ENCODE measurements around the gene ATXN7L3.

Gene ATXN7L3

DNA sequence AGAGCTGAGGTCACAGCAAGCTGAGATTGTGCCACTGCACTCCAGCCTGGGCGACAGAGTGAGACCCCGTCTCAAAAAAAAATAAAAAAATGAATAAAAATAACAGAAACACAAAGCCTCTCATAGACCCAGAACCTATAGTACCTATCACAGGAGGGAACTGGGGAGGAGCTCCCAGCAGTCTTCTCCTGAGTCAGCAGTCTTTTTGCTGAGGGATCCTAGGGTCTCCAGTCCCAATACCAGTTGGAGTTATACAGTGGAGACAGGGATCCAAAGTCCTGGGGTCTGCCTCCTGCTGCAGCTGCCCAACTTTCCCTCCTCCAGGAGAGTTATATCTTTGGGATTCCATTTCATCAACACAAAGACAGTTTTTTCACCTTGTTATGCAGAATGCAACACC is 16.7 kb downstream of the ATXN7L3 start:
- TF ChIP-seq, protein P1, sequence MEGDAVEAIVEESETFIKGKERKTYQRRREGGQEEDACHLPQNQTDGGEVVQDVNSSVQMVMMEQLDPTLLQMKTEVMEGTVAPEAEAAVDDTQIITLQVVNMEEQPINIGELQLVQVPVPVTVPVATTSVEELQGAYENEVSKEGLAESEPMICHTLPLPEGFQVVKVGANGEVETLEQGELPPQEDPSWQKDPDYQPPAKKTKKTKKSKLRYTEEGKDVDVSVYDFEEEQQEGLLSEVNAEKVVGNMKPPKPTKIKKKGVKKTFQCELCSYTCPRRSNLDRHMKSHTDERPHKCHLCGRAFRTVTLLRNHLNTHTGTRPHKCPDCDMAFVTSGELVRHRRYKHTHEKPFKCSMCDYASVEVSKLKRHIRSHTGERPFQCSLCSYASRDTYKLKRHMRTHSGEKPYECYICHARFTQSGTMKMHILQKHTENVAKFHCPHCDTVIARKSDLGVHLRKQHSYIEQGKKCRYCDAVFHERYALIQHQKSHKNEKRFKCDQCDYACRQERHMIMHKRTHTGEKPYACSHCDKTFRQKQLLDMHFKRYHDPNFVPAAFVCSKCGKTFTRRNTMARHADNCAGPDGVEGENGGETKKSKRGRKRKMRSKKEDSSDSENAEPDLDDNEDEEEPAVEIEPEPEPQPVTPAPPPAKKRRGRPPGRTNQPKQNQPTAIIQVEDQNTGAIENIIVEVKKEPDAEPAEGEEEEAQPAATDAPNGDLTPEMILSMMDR (conservative IDR thresholded peaks at IDR 0.05; ENCODE audit: low read length) = no peak
- DNase-seq (ENCODE audit: low read depth) = no peak
- no peak overlapping the region for H3K4me3 ChIP-seq (ENCODE audit: low read length)

DNA sequence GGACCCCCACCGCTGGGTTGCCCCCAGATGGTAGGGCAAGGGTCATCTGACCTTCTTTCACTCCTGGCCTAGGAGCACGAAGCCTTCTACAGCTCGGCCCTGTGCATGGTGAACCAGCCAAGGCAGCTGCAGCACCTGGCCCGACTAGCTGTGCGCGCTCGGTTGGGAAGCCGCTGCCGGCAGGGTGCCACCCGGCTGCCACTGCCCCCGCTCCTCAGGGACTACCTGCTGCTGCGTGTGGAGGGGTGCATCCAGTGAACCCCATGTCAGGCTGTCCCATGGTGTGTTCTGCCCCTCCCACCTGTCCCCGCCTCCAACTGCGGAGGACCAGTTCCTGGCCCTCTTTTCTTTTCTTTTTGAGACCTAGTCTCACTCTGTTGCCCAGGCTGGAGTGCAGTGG is 21.6 kb downstream of the ATXN7L3 start:
- H3K4me3 ChIP-seq (ENCODE audit: low read length) = no peak overlapping the region
- DNase-seq (ENCODE audit: low read depth) = no peak
- TF ChIP-seq, protein P1 (conservative IDR thresholded peaks at IDR 0.05; ENCODE audit: low read length) = no peak

DNA sequence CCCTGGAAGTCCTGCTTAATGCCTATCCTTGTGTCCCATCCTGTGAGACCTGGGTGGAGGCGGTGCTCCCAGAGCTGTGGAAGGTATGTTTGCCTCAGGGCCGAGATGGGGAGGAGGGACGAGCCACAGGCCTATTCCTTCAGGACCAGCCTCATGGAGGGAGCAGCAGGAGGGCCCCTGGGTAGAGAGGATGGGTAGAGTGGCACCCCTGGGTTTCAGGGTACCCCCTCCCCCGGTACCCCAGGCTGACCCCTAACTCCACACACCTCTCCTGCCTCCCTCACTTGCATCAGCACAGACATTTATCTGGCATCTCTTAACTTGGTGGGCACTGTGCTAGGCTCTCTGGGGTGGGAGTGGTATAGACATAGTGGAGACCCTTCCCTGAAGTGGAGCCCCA is 22.0 kb downstream of the ATXN7L3 start:
- no peak overlapping the region for H3K4me3 ChIP-seq (ENCODE audit: low read length)
- TF ChIP-seq, protein P1 (conservative IDR thresholded peaks at IDR 0.05; ENCODE audit: low read length) = no peak
- DNase-seq (ENCODE audit: low read depth) = no peak

DNA sequence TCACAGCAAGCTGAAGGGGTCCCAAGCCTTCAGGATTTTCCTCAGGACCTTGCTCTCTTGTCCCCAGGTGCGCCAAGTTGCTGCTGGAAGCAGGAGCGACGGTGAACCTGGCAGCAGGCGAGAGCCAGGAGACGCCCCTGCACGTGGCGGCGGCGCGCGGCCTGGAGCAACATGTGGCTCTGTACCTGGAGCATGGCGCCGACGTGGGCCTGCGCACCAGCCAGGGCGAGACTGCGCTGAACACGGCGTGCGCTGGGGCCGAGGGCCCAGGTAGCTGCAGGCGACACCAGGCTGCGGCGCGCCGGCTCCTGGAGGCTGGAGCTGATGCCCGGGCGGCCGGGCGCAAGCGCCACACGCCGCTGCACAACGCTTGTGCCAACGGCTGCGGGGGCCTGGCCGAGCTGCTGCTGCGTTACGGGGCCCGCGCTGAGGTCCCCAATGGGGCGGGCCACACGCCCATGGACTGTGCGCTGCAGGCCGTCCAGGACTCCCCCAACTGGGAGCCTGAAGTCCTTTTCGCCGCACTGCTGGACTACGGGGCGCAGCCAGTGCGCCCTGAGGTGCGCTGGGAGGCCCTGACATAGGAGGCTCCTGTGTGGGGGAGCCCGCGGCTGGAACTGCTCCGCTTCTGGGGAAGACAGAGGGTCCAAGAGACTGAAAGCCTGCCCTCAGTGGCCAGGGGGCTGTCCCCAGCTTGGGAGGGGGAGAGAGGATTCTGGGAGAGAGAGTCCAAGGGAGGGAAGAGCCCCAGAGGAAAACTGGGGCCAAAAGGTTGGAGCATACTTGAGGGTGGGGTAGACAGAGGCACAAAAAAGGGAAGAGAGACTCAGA is 22.8 kb downstream of the ATXN7L3 start:
- H3K4me3 ChIP-seq (ENCODE audit: low read length) = no peak overlapping the region
- DNase-seq (ENCODE audit: low read depth) = no peak
- TF ChIP-seq, protein P1 (conservative IDR thresholded peaks at IDR 0.05; ENCODE audit: low read length) = no peak

DNA sequence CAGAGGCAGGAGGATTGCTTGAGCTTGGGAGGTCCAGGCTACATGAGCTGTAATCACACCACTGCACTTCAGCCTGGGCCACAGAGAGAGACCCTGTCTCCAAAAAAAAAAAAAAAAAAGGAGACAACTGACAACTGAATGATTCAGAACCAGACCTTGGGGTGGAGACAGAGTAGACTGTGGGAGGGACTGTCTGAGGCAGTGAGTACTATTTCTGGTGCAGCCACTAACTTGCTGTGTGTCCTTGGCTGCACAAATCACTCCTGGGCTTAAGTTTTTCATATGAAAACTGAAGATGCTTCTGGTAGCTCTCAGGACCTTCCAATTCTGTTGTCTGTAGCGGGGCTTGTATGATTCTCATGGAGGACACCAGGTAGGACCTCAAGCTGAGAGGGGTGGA is 23.4 kb downstream of the ATXN7L3 start:
- TF ChIP-seq, protein P1 (conservative IDR thresholded peaks at IDR 0.05; ENCODE audit: low read length) = no peak
- no peak overlapping the region for H3K4me3 ChIP-seq (ENCODE audit: low read length)

DNA sequence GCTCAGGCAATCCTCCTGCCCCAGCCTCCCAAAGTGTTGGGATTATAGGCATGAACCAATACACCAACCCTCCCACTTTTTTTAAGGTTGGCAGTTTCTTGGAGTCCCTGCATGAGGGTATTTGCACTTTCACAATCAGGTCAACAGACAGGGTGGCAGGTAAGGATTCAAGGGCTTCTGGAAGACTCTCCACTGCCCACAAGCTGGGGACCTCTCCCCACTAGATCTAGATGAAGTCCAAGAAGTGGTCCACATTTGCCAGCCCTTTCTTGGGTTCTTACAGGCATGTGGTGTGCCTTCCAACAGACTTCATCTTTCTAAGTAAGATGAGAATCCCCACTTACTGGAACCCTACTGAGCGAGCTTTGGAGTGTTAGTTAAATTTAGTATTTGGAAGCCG is 25.3 kb downstream of the ATXN7L3 start:
- TF ChIP-seq, protein P1 (conservative IDR thresholded peaks at IDR 0.05; ENCODE audit: low read length) = no peak
- no peak overlapping the region for H3K4me3 ChIP-seq (ENCODE audit: low read length)
- DNase-seq (ENCODE audit: low read depth) = no peak

More for the DNA sequence above, 23.4 kb downstream of the ATXN7L3 start:
- no peak for DNase-seq (ENCODE audit: low read depth)

DNA sequence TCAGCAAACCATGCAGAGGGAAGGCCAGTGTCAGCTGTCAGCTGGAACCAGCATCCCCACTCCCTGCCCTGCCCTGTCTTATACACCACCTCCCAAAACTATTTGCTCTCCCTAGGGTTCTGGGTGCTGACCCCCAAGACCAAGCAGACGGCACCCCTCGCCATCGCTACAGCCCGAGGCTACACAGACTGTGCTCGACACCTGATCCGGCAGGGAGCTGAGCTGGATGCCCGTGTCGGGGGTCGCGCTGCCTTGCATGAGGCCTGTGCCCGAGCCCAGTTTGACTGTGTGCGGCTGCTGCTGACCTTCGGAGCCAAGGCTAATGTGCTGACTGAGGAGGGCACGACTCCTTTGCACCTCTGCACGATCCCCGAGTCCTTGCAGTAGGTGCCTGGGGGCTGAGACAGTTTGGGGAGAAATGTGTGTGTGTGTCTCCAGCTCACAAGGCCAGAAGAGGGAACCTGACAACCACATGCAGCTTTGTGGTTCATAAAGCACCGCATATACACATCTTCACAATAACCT is 27.7 kb downstream of the ATXN7L3 start:
- no peak overlapping the region for H3K4me3 ChIP-seq (ENCODE audit: low read length)
- TF ChIP-seq, protein P1 (conservative IDR thresholded peaks at IDR 0.05; ENCODE audit: low read length) = no peak

More for the DNA sequence above, 27.7 kb downstream of the ATXN7L3 start:
- no peak for DNase-seq (ENCODE audit: low read depth)

Measured in AG10803 (cell line).